OCI-LY3 (cell line): ENCODE measurements around the gene TANGO6.
A peak's percentile ranks its signal among the peaks of the same experiment; 100 is the strongest.

Source experiments
- CTCF ChIP-seq: fragments of 200-600, 300-600 bp; sonication (generic); IDR thresholded peaks from 2 replicates; pipeline ENCODE4 v1.5.1; 2014; ENCODE audit warnings: antibody characterized with exemption, low read length, low read depth
- EZH2phosphoT487 ChIP-seq: fragments of 200-600 bp; shearing (Covaris generic); IDR thresholded peaks from 2 replicates; pipeline ENCODE4 v1.6.1; 2018; ENCODE audit warnings: antibody characterized with exemption, mixed run types, low read depth

GRCh38 chr16:69083306-69083941, 240.1 kb downstream of the TANGO6 start:
- TF ChIP-seq CTCF (peak; percentile 40), EZH2phosphoT487 (no peak)
